Smooth muscle cell (in vitro differentiated cells): ENCODE results near the gene RSPH6A. TPM values are rescaled to one million over a fixed set of nuclear protein-coding genes. Genes with fewer than 3 reads are reported as not detected.

Experiments
- DNase-seq: peaks from one replicate; lab custom pipeline; 2025; ENCODE audit not compliant: unreplicated experiment; lab: John Stamatoyannopoulos, UW
- H2AFZ ChIP-seq: fragments of 200-600 bp; sonication (generic); 2 replicates; pipeline ENCODE4 v1.6.0; 2016; ENCODE audit warnings: antibody characterized with exemption, low read depth, mild to moderate bottlenecking
- H3F3A ChIP-seq: fragments of 200-600 bp; sonication (generic); 2 replicates; pipeline ENCODE4 v1.6.0; 2017; ENCODE audit warnings: antibody characterized with exemption, low read depth
- H3K27ac ChIP-seq: fragments of 200-600 bp; sonication (generic); 2 replicates; pipeline ENCODE4 v1.5.1; 2016; ENCODE audit warnings: low read depth, mild to moderate bottlenecking
- H3K27me3 ChIP-seq: fragments of 200-600 bp; sonication (generic); 2 replicates; pipeline ENCODE4 v1.6.1; 2016; ENCODE audit warnings: low read depth, mild to moderate bottlenecking
- H3K36me3 ChIP-seq: fragments of 200-600 bp; sonication (generic); 2 replicates; pipeline ENCODE4 v1.5.1; 2016; ENCODE audit warnings: low read depth
- H3K4me1 ChIP-seq: fragments of 200-600 bp; sonication (generic); 2 replicates; pipeline ENCODE4 v1.5.1; 2016; ENCODE audit warnings: low read depth
- H3K4me2 ChIP-seq: fragments of 200-600 bp; sonication (generic); 2 replicates; pipeline ENCODE4 v1.6.0; 2016; ENCODE audit warnings: mild to moderate bottlenecking
- H3K4me3 ChIP-seq: fragments of 200-600 bp; sonication (generic); 2 replicates; pipeline ENCODE4 v1.5.1; 2016; ENCODE audit warnings: mild to moderate bottlenecking
- H3K79me2 ChIP-seq: fragments of 200-600 bp; sonication (generic); 2 replicates; pipeline ENCODE4 v1.6.0; 2016; ENCODE audit warnings: low read depth, mild to moderate bottlenecking
- H3K9ac ChIP-seq: fragments of 200-600 bp; sonication (generic); 2 replicates; pipeline ENCODE4 v1.6.0; 2016; ENCODE audit warnings: low read depth
- H3K9me3 ChIP-seq: fragments of 200-600 bp; sonication (generic); replicated peaks from 2 replicates; pipeline ENCODE4 v1.5.1; 2016; ENCODE audit warnings: low read depth
- H4K20me1 ChIP-seq: fragments of 200-600 bp; sonication (generic); 2 replicates; pipeline ENCODE4 v1.6.0; 2016; ENCODE audit warnings: low read depth
- WGBS: methylation state at CpG from one replicate; pipeline ENCODE4 v1.1.7; 2016; ENCODE audit warnings: low lambda C conversion rate; 5-methylcytosine and 5-hydroxymethylcytosine counted together
- polyA plus RNA-seq: library from polyadenylated mRNA; unstranded; fragments of >200 nt; fragmentation: Nextera tagmentation; extraction: Ambion mirVana; gene quantifications from 2 replicates; pipeline ENCODE4 v1.2.1, GENCODE V29; 2016
- total RNA-seq: library from RNA; depleted of rRNA; stranded (reverse); fragments of >200 nt; gene quantifications from 2 replicates; pipeline ENCODE4 v1.2.3, GENCODE V29; 2014
- TF ChIP-seq, protein P1 (sequence below): fragments of 200-600 bp; sonication (generic); IDR thresholded peaks from 2 replicates; pipeline ENCODE4 v1.5.1; 2017; ENCODE audit warnings: borderline replicate concordance, mild to moderate bottlenecking, antibody characterized with exemption; ENCODE audit not compliant: insufficient read depth, poor library complexity, severe bottlenecking

RSPH6A gene
- total and polyA plus RNA-seq, 2 experiments from 2014 or later, result 0.15 TPM; not detected in 1

DNA sequence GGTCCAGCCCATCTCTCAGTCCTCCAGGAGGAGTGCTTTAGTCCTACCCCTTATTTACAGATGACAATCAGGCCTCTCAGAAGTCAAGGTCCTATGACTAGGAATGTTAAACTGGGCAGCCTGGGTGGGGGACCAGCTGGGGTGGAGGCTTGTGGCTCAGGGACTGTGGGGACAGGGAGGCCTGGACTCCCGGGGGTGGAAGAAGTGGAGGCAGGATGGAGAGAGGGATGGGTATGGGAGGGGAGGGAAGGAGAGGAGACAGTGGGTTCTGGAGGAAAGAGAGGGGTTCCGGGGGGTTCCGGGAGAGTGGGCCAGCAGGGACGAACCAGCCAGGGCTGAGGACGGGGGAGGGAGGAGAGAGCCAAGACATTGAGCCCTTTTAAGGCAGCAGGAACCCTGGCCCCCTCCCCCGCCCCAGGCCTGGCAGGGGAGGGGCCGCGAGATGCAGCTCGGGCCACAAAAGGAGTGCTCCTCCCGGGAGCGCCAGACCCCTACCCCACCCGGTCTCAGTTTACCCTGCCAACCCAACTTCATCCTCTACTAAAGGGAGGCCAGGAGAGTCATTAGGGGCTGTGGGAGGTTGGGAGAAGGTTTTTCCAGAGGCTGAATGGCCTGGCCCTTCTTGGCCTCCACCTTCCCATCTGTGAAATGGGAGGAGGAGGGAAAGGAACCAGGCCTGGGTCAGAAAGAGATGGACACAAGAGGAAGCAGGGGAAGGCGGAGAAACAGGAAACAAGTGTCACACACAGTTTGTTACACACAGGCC lies 34.5 kb downstream of the RSPH6A start:
- TF ChIP-seq, protein P1, sequence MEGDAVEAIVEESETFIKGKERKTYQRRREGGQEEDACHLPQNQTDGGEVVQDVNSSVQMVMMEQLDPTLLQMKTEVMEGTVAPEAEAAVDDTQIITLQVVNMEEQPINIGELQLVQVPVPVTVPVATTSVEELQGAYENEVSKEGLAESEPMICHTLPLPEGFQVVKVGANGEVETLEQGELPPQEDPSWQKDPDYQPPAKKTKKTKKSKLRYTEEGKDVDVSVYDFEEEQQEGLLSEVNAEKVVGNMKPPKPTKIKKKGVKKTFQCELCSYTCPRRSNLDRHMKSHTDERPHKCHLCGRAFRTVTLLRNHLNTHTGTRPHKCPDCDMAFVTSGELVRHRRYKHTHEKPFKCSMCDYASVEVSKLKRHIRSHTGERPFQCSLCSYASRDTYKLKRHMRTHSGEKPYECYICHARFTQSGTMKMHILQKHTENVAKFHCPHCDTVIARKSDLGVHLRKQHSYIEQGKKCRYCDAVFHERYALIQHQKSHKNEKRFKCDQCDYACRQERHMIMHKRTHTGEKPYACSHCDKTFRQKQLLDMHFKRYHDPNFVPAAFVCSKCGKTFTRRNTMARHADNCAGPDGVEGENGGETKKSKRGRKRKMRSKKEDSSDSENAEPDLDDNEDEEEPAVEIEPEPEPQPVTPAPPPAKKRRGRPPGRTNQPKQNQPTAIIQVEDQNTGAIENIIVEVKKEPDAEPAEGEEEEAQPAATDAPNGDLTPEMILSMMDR, result no peak
- Histone ChIP-seq H3K79me2 (peaks cover 19% of the 10 kb centered on the region), H3K4me2 (peak overlapping the region; percentile 88), H2AFZ (no peak overlapping the region), H3K9me3 (no peaks in the 10 kb centered on the region), H3K36me3 (no peaks in the 10 kb centered on the region), H3K27ac (no peak overlapping the region), H4K20me1 (peaks cover 60% of the 10 kb centered on the region), H3K9ac (no peak overlapping the region), H3K4me3 (peak overlapping the region; percentile 43), H3F3A (peaks cover 25% of the 10 kb centered on the region), H3K4me1 (peaks cover 27% of the 10 kb centered on the region), H3K27me3 (no peaks in the 10 kb centered on the region)
- 58% methylated on average over 8 of the region's 13 CpGs for WGBS
- no peak for DNase-seq

DNA sequence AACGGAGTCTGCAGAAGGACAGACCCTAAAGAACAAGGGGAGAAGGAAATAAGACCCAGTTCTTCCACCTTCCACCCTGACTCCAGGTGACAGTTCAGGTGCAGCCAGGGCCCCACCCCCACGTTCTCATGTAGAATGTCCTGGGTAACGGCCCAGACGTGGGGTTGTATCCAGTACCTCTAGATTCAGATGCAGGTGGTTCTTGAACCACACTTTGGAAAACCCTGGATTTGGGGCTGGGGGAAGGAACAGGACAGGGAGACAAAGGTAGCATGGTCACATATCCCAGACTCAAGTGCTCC lies 35.0 kb downstream of the RSPH6A start:
- no peak overlapping the region for H2AFZ ChIP-seq
- DNase-seq, result no peak
- no peaks in the 10 kb centered on the region for H3K36me3 ChIP-seq
- peak overlapping the region; percentile 88 for H3K4me2 ChIP-seq
- 73% methylated on average over 4 of the region's 4 CpGs for WGBS
- H3K4me3 ChIP-seq, result no peak overlapping the region
- TF ChIP-seq, protein P1, result no peak
- peaks cover 14% of the 10 kb centered on the region for H3K79me2 ChIP-seq
- H3K9ac ChIP-seq, result no peak overlapping the region
- peaks cover 24% of the 10 kb centered on the region for H3F3A ChIP-seq
- no peaks in the 10 kb centered on the region for H3K27me3 ChIP-seq
- peaks cover 27% of the 10 kb centered on the region for H3K4me1 ChIP-seq
- H3K27ac ChIP-seq, result no peak overlapping the region
- H4K20me1 ChIP-seq, result peaks cover 59% of the 10 kb centered on the region
- H3K9me3 ChIP-seq, result no peaks in the 10 kb centered on the region

DNA sequence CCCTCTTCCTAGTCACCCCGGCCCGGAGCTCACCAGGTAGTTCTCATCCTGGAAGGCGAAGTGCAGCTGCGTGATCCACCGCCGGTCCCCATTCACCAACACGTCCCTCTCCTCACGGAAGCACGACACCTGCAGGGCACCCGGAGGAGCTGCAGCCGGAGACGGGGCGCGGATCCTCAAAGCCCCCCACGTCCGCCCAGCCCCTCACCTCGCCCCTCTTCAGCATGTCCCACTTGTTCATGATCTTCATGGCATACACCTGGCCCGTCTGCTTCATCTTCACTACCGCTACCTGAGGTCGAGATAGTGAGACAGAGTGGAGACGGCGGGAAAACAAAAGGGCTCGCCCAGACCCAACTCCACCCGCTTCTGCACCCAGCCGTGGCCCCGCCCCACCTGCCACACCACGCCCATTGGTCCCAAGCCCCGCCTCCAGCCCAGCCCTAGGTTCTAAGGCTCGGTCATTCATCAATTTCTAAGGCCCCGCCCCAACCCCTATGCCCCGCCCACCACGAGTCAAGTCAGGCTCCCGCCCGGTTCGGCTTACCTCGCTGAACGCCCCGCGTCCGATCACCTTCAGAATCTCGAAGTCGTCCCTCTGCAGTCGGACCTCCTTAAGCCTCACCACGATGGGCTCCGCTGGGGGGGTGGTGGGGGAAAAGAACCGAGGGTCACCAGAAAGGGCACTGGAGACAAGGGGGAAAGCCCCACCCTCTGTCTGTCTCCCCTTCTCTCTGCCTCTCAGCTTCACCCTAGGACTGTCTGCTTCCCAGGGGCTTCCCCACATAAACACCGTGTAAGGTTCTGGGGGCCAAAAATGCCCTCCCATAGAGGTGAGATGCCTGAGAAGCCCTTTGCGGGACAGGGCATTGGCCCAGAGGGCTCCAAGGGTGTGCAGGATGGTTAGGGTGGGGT lies 35.6 kb downstream of the RSPH6A start:
- no peak for DNase-seq

More for the DNA sequence above, 35.6 kb downstream of the RSPH6A start:
- TF ChIP-seq, protein P1, result peak; percentile 37
- H3K36me3 ChIP-seq, result no peaks in the 10 kb centered on the region
- peaks cover 24% of the 10 kb centered on the region for H3F3A ChIP-seq
- peak overlapping the region; percentile 88 for H3K4me2 ChIP-seq
- H3K27me3 ChIP-seq, result no peaks in the 10 kb centered on the region
- 33% methylated on average over 37 of the region's 48 CpGs for whole genome bisulfite sequencing
- H3K79me2 ChIP-seq, result peaks cover 10% of the 10 kb centered on the region
- H3K4me1 ChIP-seq, result peaks cover 27% of the 10 kb centered on the region
- no peak overlapping the region for H3K9ac ChIP-seq
- no peak overlapping the region for H3K4me3 ChIP-seq
- H3K27ac ChIP-seq, result no peak overlapping the region
- no peaks in the 10 kb centered on the region for H3K9me3 ChIP-seq
- H4K20me1 ChIP-seq, result peaks cover 54% of the 10 kb centered on the region
- H2AFZ ChIP-seq, result no peak overlapping the region
